Small intestine (tissue), 7 donors: ENCODE measurements around the gene TUBE1. TPM values are rescaled to one million over a fixed set of nuclear protein-coding genes. Genes with fewer than 3 reads are reported as not detected.
A peak's percentile ranks its signal among the peaks of the same experiment; 100 is the strongest.
"Not testable (repeated sequence)": the region's sequence is repeated elsewhere in the genome, so short reads cannot be mapped to it uniquely, and the experiment has no call there.

ENCODE experiments used
- DNase-seq, 2 donors: peaks; one replicate each; pipeline versions ENCODE4 v3.0.0 to v3.0.0-alpha.2; 2013
- FAIRE-seq: peaks from 2 replicates; lab custom pipeline; 2012; peaks lifted over from hg19 to GRCh38; lab: Jason Lieb, UNC
- H3K27ac ChIP-seq, 3 donors: one replicate each; pipeline ENCODE4 v1.5.1; 2013; ENCODE audit warnings: low read length in 2 of 3, mild to moderate bottlenecking in 2 of 3, control low read depth in 1 of 3, inconsistent platforms in 1 of 3, low read depth in 1 of 3, moderate library complexity in 1 of 3
- H3K27me3 ChIP-seq, 3 donors: one replicate each; pipeline ENCODE4 v1.6.1; 2013; ENCODE audit warnings: low read length in 3 of 3, inconsistent platforms in 1 of 3; ENCODE audit not compliant: control insufficient read depth in 3 of 3, insufficient read depth in 3 of 3
- H3K36me3 ChIP-seq, 3 donors: one replicate each; pipeline ENCODE4 v1.6.1; 2013; ENCODE audit warnings: low read length in 3 of 3, inconsistent platforms in 1 of 3, low read depth in 1 of 3, mild to moderate bottlenecking in 1 of 3, moderate library complexity in 1 of 3; ENCODE audit not compliant: control insufficient read depth in 3 of 3, insufficient read depth in 2 of 3
- H3K4me1 ChIP-seq, 3 donors: one replicate each; pipeline ENCODE4 v1.6.1; 2013; ENCODE audit warnings: low read length in 2 of 3, inconsistent platforms in 1 of 3, low read depth in 1 of 3, mild to moderate bottlenecking in 1 of 3, moderate library complexity in 1 of 3; ENCODE audit not compliant: control insufficient read depth in 3 of 3, insufficient read depth in 2 of 3
- H3K4me3 ChIP-seq, 3 donors: one replicate each; pipeline ENCODE4 v1.5.1; 2013; ENCODE audit warnings: low read length in 3 of 3, control low read depth in 1 of 3, inconsistent platforms in 1 of 3, low read depth in 1 of 3, mild to moderate bottlenecking in 1 of 3, moderate library complexity in 1 of 3
- H3K9me3 ChIP-seq, 2 donors: one replicate each; pipeline ENCODE4 v1.6.1; 2013; ENCODE audit warnings: low read depth in 1 of 2, low read length in 1 of 2; ENCODE audit not compliant: control insufficient read depth in 2 of 2, insufficient read depth in 1 of 2
- WGBS, 3 donors: extraction: QIAGEN DNeasy Blood & Tissue Kit; methylation state at CpG; one replicate each; pipeline ENCODE4 v1.1.7; 2013; 5-methylcytosine and 5-hydroxymethylcytosine counted together
- polyA plus RNA-seq, 4 donors: library from polyadenylated mRNA; stranded (reverse) in 3 of 4; unstranded in 1 of 4; fragments of 200-250 nt in 3 of 4; fragments of 120-200 nt in 1 of 4; gene quantifications; one replicate each; pipeline versions ENCODE4 v1.2.1 to v1.2.3, GENCODE V29; 2013
- donor health status: healthy with polysubstance abuse.
- donor health status: control.
- donor health status: control.
- donor health status: Bipolar disorder and iron deficiency.
- donor health status: healthy.

TUBE1 gene
- polyA plus RNA-seq, 4 donors: 4.9 to 29.3 (median 9.8) TPM

DNA sequence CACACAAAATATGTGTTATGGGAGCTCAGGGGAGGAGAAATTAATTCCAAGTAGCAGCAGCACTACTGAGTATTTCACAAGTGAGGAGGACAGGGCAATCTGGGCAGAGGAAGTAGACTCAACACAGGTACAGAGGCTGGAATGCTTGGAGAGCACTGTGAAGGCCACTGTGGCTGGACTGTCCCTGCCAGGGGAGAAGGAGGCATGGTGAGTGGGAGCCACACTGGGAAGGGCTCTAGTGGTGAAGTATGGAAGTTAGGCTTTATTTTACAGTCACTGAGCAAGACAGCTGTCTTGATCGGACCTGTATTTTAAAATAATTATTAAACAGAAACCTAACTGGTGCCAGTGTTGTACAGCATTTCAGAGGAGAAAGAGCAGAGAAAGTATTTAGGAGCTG lies 28.9 kb upstream of the TUBE1 start:
- no peak for FAIRE-seq
- no peak overlapping the region for H3K27ac ChIP-seq
- WGBS, 3 donors: 60 to 85% (median 67%) methylated on average over 1 of the region's 1 CpG

DNA sequence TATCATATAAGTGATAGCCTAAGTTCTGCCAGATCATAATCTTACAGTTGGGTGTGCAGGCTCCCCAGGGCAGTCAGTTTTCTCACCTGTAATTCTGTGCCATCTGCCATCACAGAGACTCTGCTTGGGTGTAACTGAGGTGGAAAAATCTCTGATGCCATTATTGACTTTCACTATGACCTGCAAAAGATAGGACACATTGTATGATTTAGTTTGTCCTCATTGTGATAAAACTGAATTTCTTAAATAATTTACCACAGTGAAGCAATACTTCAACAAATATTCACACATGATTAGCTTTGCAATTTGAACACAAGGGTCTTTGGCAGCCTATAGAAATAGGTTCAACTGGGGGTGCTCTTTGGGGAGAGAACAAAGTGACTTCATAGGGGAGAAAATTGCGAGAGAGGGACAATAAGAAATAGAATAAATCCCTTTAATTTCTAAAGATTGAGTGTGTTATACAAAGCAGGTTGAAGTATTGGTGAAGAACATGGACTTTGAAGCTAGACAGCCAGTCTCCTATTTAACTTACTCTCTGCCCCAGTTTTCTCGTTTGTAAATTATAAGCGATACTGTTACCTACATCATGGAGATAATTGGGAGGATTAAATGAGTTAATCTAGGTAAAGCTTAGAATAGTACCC lies 27.4 kb upstream of the TUBE1 start:
- FAIRE-seq (no peak), DNase-seq (no peak)
- no peak overlapping the region for H3K27ac ChIP-seq
- 75 to 86% (median 86%) methylated on average over 3 of the region's 3 CpGs for WGBS, 3 donors
- H3K27me3 ChIP-seq: no peaks in the 10 kb centered on the region
- no peaks in the 10 kb centered on the region for H3K4me1 ChIP-seq
- no peaks in the 10 kb centered on the region for H3K9me3 ChIP-seq
- H3K4me3 ChIP-seq: no peak overlapping the region
- H3K36me3 ChIP-seq: peaks cover 0 to 2% (median 2%) of the 10 kb centered on the region in 3 donors

More for the DNA sequence above, 28.9 kb upstream of the TUBE1 start:
- Histone ChIP-seq H3K27me3 (no peaks in the 10 kb centered on the region), H3K4me1 (no peaks in the 10 kb centered on the region), H3K4me3 (no peak overlapping the region), H3K9me3 (no peaks in the 10 kb centered on the region), H3K36me3 (peaks cover 0 to 2% (median 2%) of the 10 kb centered on the region in 3 donors)
- DNase-seq: no peak

DNA sequence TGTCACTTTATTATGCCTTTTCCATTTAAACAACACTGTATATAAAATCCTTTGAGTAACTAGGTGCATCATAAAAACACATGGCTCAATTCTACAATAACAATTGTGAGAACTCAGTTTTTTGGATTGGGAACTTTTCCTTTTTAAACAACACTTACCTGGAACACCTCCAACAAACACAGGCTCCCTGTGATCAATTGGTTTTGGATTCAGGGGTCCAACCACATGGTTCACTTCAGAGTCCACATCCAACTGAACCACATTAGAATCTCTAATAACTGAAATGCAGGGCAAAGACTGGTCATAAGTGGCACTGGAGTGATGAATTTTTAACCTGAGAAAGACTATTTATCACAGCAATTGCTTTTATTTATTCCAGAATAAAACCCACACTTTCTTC lies 26.6 kb upstream of the TUBE1 start:
- H3K9me3 ChIP-seq: no peaks in the 10 kb centered on the region
- no peak overlapping the region for H3K4me3 ChIP-seq
- peaks cover 0 to 3% (median 0%) of the 10 kb centered on the region in 3 donors for H3K27me3 ChIP-seq
- DNase-seq: no peak
- peaks cover 0 to 4% (median 2%) of the 10 kb centered on the region in 3 donors for H3K36me3 ChIP-seq
- FAIRE-seq: no peak
- H3K4me1 ChIP-seq: no peaks in the 10 kb centered on the region
- no peak overlapping the region for H3K27ac ChIP-seq

DNA sequence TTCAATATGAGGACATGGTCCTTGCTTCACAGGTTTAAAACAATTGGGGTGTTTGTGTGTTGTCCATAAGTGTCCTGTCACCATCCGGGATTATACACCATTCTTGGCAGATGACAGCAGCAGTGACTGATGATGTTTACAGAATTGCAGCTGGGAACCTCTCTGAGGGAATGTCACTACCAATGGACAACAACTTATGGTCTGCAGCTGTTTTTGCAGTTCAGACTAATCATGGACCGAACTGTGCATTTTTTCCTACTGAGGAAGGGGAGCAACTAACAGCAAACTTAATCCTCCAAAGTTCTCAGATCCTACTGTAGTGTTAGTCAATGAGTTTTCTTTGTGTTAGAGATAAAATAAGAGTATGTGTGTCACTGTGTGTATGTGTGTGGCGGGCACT lies 26.1 kb upstream of the TUBE1 start:
- H3K4me1 ChIP-seq: no peaks in the 10 kb centered on the region
- H3K36me3 ChIP-seq: peaks cover 0 to 4% (median 2%) of the 10 kb centered on the region in 3 donors
- H3K9me3 ChIP-seq: no peaks in the 10 kb centered on the region
- peak in 1 of 2 donors; percentile 10 for DNase-seq
- no peak overlapping the region for H3K27ac ChIP-seq
- H3K27me3 ChIP-seq: peaks cover 0 to 3% (median 0%) of the 10 kb centered on the region in 3 donors
- H3K4me3 ChIP-seq: no peak overlapping the region
- 59 to 69% (median 64%) methylated on average over 3 of the region's 3 CpGs for WGBS, 3 donors
- FAIRE-seq: no peak

DNA sequence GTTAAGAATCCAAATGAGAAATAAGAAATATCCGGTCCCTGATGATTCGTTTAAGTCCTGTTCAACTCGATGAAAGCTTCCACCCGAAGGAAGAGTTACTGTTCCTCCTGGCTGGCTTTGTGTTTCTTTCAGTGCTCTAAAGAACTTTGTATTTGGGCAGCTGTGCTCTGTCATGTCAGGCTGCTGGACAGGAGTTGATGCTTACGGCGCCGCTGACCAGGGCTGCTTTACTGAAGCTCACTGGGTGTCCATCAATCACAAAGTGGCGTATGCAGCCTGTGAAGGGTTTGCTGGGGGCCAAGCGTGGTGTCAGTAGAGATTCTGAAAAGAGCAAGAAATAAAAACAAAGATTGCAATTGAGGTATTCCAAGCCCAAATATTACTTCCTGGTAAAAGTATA lies 22.0 kb upstream of the TUBE1 start:
- 58 to 64% (median 59%) methylated on average over 9 of the region's 9 CpGs for WGBS, 3 donors
- Histone ChIP-seq H3K36me3 (peaks cover 0 to 6% (median 0%) of the 10 kb centered on the region in 3 donors), H3K9me3 (no peaks in the 10 kb centered on the region), H3K4me1 (no peaks in the 10 kb centered on the region), H3K27me3 (peaks cover 0 to 3% (median 0%) of the 10 kb centered on the region in 3 donors), H3K4me3 (no peak overlapping the region), H3K27ac (peak overlapping the region in 1 of 3 donors; percentile 11)
- no peak for DNase-seq
- no peak for FAIRE-seq

DNA sequence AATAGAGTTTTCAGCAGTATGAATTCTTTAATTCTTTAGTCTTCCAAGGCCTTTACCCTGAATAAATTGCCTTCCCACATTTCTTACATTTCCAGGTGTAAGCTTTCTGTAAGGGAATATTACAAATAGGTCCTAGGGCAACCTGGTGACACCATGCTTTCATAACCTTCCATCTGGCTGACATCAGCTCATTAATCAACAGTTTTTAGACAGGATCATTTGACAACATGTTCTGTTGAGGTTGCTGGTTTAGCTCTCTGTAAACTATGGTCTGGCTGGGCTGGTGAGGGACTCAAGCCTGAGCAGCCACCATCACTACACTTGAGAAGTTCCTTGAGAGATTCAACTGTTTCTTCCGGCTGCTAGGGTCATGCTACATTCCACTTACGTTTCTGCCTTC lies 19.3 kb upstream of the TUBE1 start:
- DNase-seq: no peak
- H3K36me3 ChIP-seq: peaks cover 0 to 5% (median 0%) of the 10 kb centered on the region in 3 donors
- no peak overlapping the region for H3K4me3 ChIP-seq
- no peak overlapping the region for H3K27ac ChIP-seq
- peaks cover 0 to 3% (median 0%) of the 10 kb centered on the region in 3 donors for H3K27me3 ChIP-seq
- no peaks in the 10 kb centered on the region for H3K9me3 ChIP-seq
- 65 to 82% (median 76%) methylated on average over 2 of the region's 2 CpGs for WGBS, 3 donors
- no peaks in the 10 kb centered on the region for H3K4me1 ChIP-seq
- no peak for FAIRE-seq

DNA sequence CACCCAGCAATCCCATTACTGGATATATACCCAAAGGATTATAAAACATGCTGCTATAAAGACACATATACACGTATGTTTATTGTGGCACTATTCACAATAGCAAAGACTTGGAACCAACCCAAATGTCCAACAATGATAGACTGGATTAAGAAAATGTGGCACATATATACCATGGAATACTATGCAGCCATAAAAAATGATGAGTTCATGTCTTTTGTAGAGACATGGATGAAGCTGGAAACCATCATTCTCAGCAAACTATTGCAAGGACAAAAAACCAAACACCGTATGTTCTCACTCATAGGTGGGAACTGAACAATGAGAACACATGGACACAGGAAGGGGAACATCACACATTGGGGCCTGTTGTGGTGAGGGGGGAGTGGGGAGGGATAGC lies 18.7 kb upstream of the TUBE1 start:
- not testable (repeated sequence) for H3K27me3 ChIP-seq, H3K9me3 ChIP-seq, DNase-seq, H3K4me3 ChIP-seq, FAIRE-seq, H3K36me3 ChIP-seq, H3K4me1 ChIP-seq, H3K27ac ChIP-seq
- WGBS, 3 donors: 71 to 90% (median 88%) methylated on average over 1 to 2 of the region's 2 CpGs

DNA sequence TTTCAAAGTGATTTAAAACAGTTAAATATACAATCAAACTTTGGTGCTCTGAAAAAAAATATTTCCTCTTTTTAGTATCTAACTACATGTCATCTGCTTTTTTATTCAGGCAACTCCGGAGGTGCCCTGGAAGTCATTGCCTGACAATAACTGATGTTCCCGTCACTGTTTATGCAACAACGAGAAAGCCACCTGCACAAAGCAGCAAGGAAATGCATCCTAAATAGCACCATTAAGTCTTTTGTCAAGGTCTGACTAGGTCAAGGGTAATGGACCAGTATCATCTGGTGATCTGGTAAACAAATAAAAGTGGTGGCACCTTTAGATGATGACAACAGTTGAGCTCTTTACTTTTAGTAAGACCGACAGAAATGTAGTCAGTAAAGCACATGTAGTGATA lies 13.3 kb upstream of the TUBE1 start:
- Histone ChIP-seq H3K9me3 (no peaks in the 10 kb centered on the region), H3K27ac (no peak overlapping the region), H3K4me1 (no peaks in the 10 kb centered on the region), H3K36me3 (peaks cover 0 to 2% (median 0%) of the 10 kb centered on the region in 3 donors), H3K4me3 (no peak overlapping the region), H3K27me3 (no peaks in the 10 kb centered on the region)
- FAIRE-seq (no peak), DNase-seq (no peak)
- 78 to 86% (median 83%) methylated on average over 4 of the region's 4 CpGs for WGBS, 3 donors

DNA sequence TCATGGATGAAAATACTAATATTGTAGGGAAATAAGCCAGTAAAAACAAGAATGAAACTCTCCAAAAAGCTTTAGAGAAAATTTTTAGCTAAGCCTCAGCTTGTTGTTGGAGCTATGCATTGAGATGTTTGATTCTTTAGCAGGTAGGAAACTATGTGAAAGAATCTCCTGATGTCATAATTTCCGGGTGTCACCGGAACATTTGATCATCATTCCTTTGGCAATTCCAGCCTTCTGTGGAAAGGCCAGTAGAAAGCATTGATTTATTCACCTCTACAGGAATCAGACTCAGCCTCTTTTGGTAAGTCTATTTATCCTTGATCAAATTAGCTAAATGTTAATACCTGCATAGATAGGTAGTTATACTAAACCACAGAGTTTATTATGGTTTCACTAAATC lies 9.6 kb upstream of the TUBE1 start:
- DNase-seq: no peak
- Histone ChIP-seq H3K27me3 (no peaks in the 10 kb centered on the region), H3K36me3 (peaks cover 0 to 2% (median 0%) of the 10 kb centered on the region in 3 donors), H3K9me3 (no peaks in the 10 kb centered on the region), H3K4me1 (no peaks in the 10 kb centered on the region), H3K27ac (no peak overlapping the region), H3K4me3 (no peak overlapping the region)
- 86 to 98% (median 93%) methylated on average over 2 of the region's 2 CpGs for WGBS, 3 donors
- no peak for FAIRE-seq
